Upper lobe of left lung (tissue), 6 donors: Measurements from ENCODE around the gene CALHM5. TPM values are rescaled to one million over a fixed set of nuclear protein-coding genes. Genes with fewer than 3 reads are reported as not detected.

Experiments
- ATAC-seq, 2 donors: fragments of 200-7000 bp; cut with Tn5 transposase; one replicate each; pipeline ENCODE4 v1.9.1; 2022; ENCODE audit warnings: mild to moderate bottlenecking in 2 of 2, moderate library complexity in 2 of 2; ENCODE audit not compliant: low FRiP score in 2 of 2
- DNase-seq, 2 donors: peaks; one replicate each; pipeline ENCODE4 v3.0.0-alpha.2; 2019 to 2020
- H3K27ac ChIP-seq, 4 donors: fragments of 200-600 bp; sonication (generic); one replicate each; pipeline ENCODE4 v1.5.1; 2016 to 2019
- H3K27me3 ChIP-seq, 4 donors: fragments of 200-600 bp; sonication (generic); one replicate each; pipeline ENCODE4 v1.5.1; 2017 to 2019
- H3K36me3 ChIP-seq, 4 donors: fragments of 200-600 bp; sonication (generic); one replicate each; pipeline ENCODE4 v1.5.1; 2016 to 2019
- H3K4me1 ChIP-seq, 4 donors: fragments of 200-600 bp; sonication (generic); one replicate each; pipeline ENCODE4 v1.5.1; 2018 to 2019
- H3K4me3 ChIP-seq, 4 donors: fragments of 200-600 bp; sonication (generic); one replicate each; pipeline ENCODE4 v1.5.1; 2017 to 2019; ENCODE audit warnings: mild to moderate bottlenecking in 2 of 4, moderate library complexity in 1 of 4
- H3K9me3 ChIP-seq, 4 donors: fragments of 200-600 bp; sonication (generic); one replicate each; pipeline ENCODE4 v1.5.1; 2018 to 2019
- CTCF ChIP-seq, 6 experiments: fragments of 450-650 bp in 4 of 6; fragments of 200-600 bp in 2 of 6; sonication (generic) in 2 of 6; IDR thresholded peaks; one replicate each; pipeline ENCODE4 v1.5.1; 2016 to 2019; ENCODE audit warnings: antibody characterized with exemption in 6 of 6
- EP300 ChIP-seq, 4 donors: sonication (generic); formaldehyde crosslinking; IDR thresholded peaks; one replicate each; pipeline ENCODE4 v1.5.1; 2017; ENCODE audit warnings: antibody characterized with exemption in 4 of 4, control low read depth in 2 of 4
- POLR2A ChIP-seq, 4 donors: fragments of 450-650 bp; IDR thresholded peaks; one replicate each; pipeline ENCODE4 v1.5.1; 2016 to 2017; ENCODE audit warnings: antibody characterized with exemption in 4 of 4, mild to moderate bottlenecking in 2 of 4
- POLR2AphosphoS5 ChIP-seq, 2 donors: sonication (generic); formaldehyde crosslinking; IDR thresholded peaks; one replicate each; pipeline ENCODE4 v1.5.1; 2017; ENCODE audit warnings: antibody characterized with exemption in 2 of 2
- WGBS, 2 donors: methylation state at CpG; one replicate each; pipeline ENCODE4 v1.1.5; 2017 to 2018; 5-methylcytosine and 5-hydroxymethylcytosine counted together
- total RNA-seq, 6 donors: library from RNA; depleted of rRNA in 4 of 6; stranded (reverse); fragments of >200 nt in 4 of 6; gene quantifications; one replicate each; pipeline versions ENCODE4 v1.1.0 to v1.2.1, GENCODE V29; 2016 to 2021
- donor health status: DM: no; HTN: no; CAD: no; lungs with moderate emphysema.
- donor health status: DM: no; HTN: yes; CAD: no; lungs with severe emphysema.

Gene CALHM5
- 1 to 10 TPM in 4 of 6 donors, under 1 TPM in 2; 0.76 to 2.9 (median 1.2) TPM for total RNA-seq

- 43 to 46% methylated on average over 10 of the region's 10 CpGs for WGBS, 2 donors
- Histone ChIP-seq H3K9me3 (no peaks in the 10 kb centered on the region), H3K27ac (peak within 1 kb of the TSS; percentile 79 to 91 (median 84)), H3K4me3 (peak within 1 kb of the TSS; percentile 30 to 47 (median 40)), H3K4me1 (peaks cover 6 to 17% (median 6%) of the 10 kb centered on the region in 4 donors), H3K27me3 (no peaks in the 10 kb centered on the region), H3K36me3 (peaks cover 0 to 6% (median 2%) of the 10 kb centered on the region in 4 donors)
- TF ChIP-seq POLR2AphosphoS5 (IDR thresholded peaks at IDR 0.05) = peak; percentile 33 to 50
- peak; percentile 60 to 76 (median 73) for TF ChIP-seq CTCF (IDR thresholded peaks at IDR 0.05)
- no peak for TF ChIP-seq EP300 (IDR thresholded peaks at IDR 0.05)
- peak in 1 of 2 donors; percentile 34 for DNase-seq
- peak; percentile 72 to 94 for ATAC-seq
Measured at GRCh38 chr6:116511424-116512110, at the start of gene CALHM5. Gene CALHM5, plus strand, starts transcription at chr6:116511639. Its CDS starts 58 bp downstream, at chr6:116511697.

- H3K27ac ChIP-seq = peak overlapping the region in 3 of 4 donors; percentile 30 to 58 (median 57)
- 14 to 34% methylated on average over 33 to 67 of the region's 84 CpGs for WGBS, 2 donors
- H3K9me3 ChIP-seq = no peaks in the 10 kb centered on the region
- no peaks in the 10 kb centered on the region for H3K27me3 ChIP-seq
- H3K4me1 ChIP-seq = peaks cover 11 to 19% (median 15%) of the 10 kb centered on the region in 4 donors
- H3K4me3 ChIP-seq = peak overlapping the region; percentile 12 to 61 (median 49)
- TF ChIP-seq POLR2A (IDR thresholded peaks at IDR 0.05) (peak in 1 of 4 donors; percentile 31), POLR2AphosphoS5 (IDR thresholded peaks at IDR 0.05) (no peak)
- ATAC-seq = peak; percentile 71 to 87
- DNase-seq = peak; percentile 57 to 91
- no peaks in the 10 kb centered on the region for H3K36me3 ChIP-seq
Measured at GRCh38 chr6:116461932-116462885, 49.2 kb upstream of the CALHM5 start.

- no peaks in the 10 kb centered on the region for H3K9me3 ChIP-seq
- H3K27me3 ChIP-seq = no peaks in the 10 kb centered on the region
- peaks cover 11 to 15% (median 15%) of the 10 kb centered on the region in 4 donors for H3K4me1 ChIP-seq
- WGBS, 2 donors = 71% methylated on average over 4 of the region's 4 CpGs
- H3K27ac ChIP-seq = no peak overlapping the region
- no peak for DNase-seq
- no peaks in the 10 kb centered on the region for H3K36me3 ChIP-seq
- no peak for ATAC-seq
- H3K4me3 ChIP-seq = no peak overlapping the region
- TF ChIP-seq CTCF (IDR thresholded peaks at IDR 0.05) = no peak
- TF ChIP-seq POLR2A (IDR thresholded peaks at IDR 0.05) = no peak
- TF ChIP-seq EP300 (IDR thresholded peaks at IDR 0.05) = no peak
- no peak for TF ChIP-seq POLR2AphosphoS5 (IDR thresholded peaks at IDR 0.05)
Measured at GRCh38 chr6:116463301-116463700, 48.1 kb upstream of the CALHM5 start.

GRCh38 chr6:116465246-116465645, 46.2 kb upstream of the CALHM5 start:
- Histone ChIP-seq H3K27me3 (no peaks in the 10 kb centered on the region), H3K27ac (peak overlapping the region in 1 of 4 donors; percentile 36), H3K4me3 (no peak overlapping the region), H3K36me3 (no peaks in the 10 kb centered on the region), H3K4me1 (peaks cover 11 to 15% (median 15%) of the 10 kb centered on the region in 4 donors), H3K9me3 (no peaks in the 10 kb centered on the region)
- TF ChIP-seq CTCF (IDR thresholded peaks at IDR 0.05) (no peak), EP300 (IDR thresholded peaks at IDR 0.05) (no peak), POLR2A (IDR thresholded peaks at IDR 0.05) (no peak)
- DNase-seq = peak in 1 of 2 donors; percentile 31
- 35 to 45% methylated on average over 5 of the region's 5 CpGs for WGBS, 2 donors
- ATAC-seq = peak in 1 of 2 donors; percentile 57

GRCh38 chr6:116467096-116467495, 44.3 kb upstream of the CALHM5 start:
- H3K9me3 ChIP-seq = no peaks in the 10 kb centered on the region
- no peaks in the 10 kb centered on the region for H3K27me3 ChIP-seq
- H3K4me1 ChIP-seq = peaks cover 6 to 11% (median 8%) of the 10 kb centered on the region in 4 donors
- DNase-seq = no peak
- TF ChIP-seq POLR2A (IDR thresholded peaks at IDR 0.05) (no peak), CTCF (IDR thresholded peaks at IDR 0.05) (no peak), EP300 (IDR thresholded peaks at IDR 0.05) (no peak), POLR2AphosphoS5 (IDR thresholded peaks at IDR 0.05) (no peak)
- no peaks in the 10 kb centered on the region for H3K36me3 ChIP-seq
- no peak overlapping the region for H3K27ac ChIP-seq
- no peak for ATAC-seq
- WGBS, 2 donors = 95 to 100% methylated on average over 1 of the region's 1 CpG
- H3K4me3 ChIP-seq = no peak overlapping the region
